Measurements from ENCODE around the gene IDE. TPM values are rescaled to one million over a fixed set of nuclear protein-coding genes. Genes with fewer than 3 reads are reported as not detected.

The IDE gene
- total RNA-seq, 2 experiments from 2014 or later, result 30.1 to 33.2 TPM

GRCh38 chr10:92542458-92542857 is 31.4 kb downstream of the IDE start:
- ChIA-PET POLR2A (no interaction called here), CTCF (no interaction called here)
- peaks cover 27% of the 10 kb centered on the region for H3K4me1 Mint-ChIP-seq (ENCODE audit: low read depth)
- DNase-seq (no peak), ATAC-seq (no peak)
- intact Hi-C loops (cut with micrococcal nuclease), result no loop called here
- no peaks in the 10 kb centered on the region for H3K9me3 Mint-ChIP-seq
- H3K27me3 Mint-ChIP-seq, result no peaks in the 10 kb centered on the region
- H3K4me3 Mint-ChIP-seq, result no peak overlapping the region
- no peaks in the 10 kb centered on the region for H3K36me3 Mint-ChIP-seq (ENCODE audit: low read depth)
- no peak for TF ChIP-seq CTCF (IDR thresholded peaks at IDR 0.05)
- H3K27ac Mint-ChIP-seq, result no peak overlapping the region

DNA sequence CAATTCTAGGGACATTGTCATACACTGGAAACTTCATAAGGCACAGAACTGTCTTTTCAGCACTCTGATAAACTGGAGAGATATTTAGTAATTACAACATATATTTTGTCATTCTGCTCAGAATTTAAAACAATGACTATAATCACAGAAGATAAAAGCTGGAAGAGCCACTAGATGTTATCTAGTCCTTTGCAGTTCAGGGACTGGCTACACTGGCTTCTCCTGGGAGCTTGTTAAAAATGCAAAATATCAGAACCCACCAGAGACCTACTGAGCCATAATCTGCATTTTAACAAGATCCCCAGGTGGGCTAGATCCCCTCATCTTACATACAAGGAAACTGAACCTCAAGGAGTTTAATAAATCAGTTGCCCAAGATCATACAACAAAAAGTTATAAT is 32.3 kb downstream of the IDE start:
- Mint-ChIP-seq H3K4me1 (ENCODE audit: low read depth) (peaks cover 27% of the 10 kb centered on the region), H3K9me3 (no peaks in the 10 kb centered on the region), H3K4me3 (no peak overlapping the region), H3K27ac (no peak overlapping the region), H3K36me3 (ENCODE audit: low read depth) (no peaks in the 10 kb centered on the region), H3K27me3 (no peaks in the 10 kb centered on the region)
- intact Hi-C loops (cut with micrococcal nuclease), result no loop called here
- DNase-seq, result no peak
- TF ChIP-seq CTCF (IDR thresholded peaks at IDR 0.05), result no peak
- ChIA-PET POLR2A (no interaction called here), CTCF (interaction anchor here (1.1 kb wide), 1 partner anchor 14 kb away, joined by 3 read pairs; no protein-coding TSS in a partner anchor)
- ATAC-seq, result no peak

DNA sequence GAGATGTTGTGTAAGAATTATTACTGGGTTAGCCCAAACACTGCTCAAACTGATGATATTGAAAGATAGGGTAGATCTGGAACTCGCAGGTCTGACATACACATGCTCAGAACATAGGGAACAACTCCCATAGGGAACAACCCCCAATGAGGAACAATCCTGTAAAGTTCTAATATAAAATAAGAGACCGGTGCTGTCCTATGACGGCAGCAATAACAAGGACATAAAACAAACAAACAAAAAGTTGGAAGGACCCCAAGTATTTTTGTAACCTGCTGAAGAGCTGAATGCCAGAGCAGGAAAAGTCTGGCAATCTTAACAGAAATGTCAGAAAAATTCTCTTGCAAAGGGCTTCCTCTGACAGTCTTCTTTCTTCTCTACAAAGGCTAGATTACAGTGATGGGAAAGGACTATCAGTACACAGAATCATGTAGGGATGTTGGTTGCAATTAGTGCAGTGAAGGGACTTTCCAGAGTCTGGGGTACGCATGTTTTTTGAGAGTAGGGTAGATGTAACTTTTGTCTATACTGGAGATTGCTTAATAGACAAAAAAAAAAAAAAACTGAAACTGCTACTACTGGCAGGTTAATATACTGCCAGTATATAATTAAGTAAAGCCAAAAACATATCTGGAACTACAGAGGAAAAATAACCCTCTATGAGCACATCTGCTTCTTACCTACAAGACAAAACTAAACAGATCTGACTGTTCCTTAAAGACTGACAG is 35.5 kb downstream of the IDE start:
- POLR2A ChIA-PET, result no interaction called here
- Mint-ChIP-seq H3K27me3 (no peaks in the 10 kb centered on the region), H3K4me1 (ENCODE audit: low read depth) (peaks cover 10% of the 10 kb centered on the region), H3K27ac (no peak overlapping the region), H3K9me3 (no peaks in the 10 kb centered on the region), H3K4me3 (no peak overlapping the region), H3K36me3 (ENCODE audit: low read depth) (peaks cover 3% of the 10 kb centered on the region)
- DNase-seq, result no peak
- TF ChIP-seq CTCF (IDR thresholded peaks at IDR 0.05), result no peak
- ATAC-seq, result no peak
- intact Hi-C loops (cut with micrococcal nuclease), result no loop called here
- CTCF ChIA-PET, result no interaction called here

DNA sequence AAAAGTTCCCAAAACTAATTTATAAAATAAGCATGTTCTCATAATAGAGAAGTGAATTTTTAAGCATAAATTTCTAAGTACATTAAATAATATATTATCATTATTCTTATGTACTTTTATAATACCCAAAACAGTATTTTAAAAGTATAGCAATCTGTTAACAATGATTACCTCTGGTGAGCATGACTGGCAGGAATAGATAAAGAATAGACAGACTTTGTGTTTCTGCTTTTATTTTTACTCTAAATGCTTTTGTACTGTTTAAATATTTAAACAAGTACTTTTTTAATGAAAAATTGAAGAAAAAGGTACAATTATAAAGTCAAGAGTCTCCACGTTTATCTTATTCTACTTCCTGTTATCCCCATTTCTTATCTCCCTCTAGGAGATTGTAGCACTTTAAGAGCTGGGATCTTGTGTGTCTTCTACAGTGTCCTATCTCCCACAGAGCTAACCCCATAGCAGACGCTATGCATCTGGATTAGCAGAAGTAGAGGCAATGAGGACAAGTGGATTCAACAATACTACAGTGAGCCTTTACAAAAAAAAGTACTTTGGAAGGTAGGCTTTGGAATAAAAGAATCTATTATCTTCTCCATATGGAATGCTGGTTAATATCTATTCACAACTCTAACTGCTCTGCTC is 42.9 kb downstream of the IDE start:
- Mint-ChIP-seq H3K9me3 (no peaks in the 10 kb centered on the region), H3K27me3 (no peaks in the 10 kb centered on the region), H3K27ac (no peak overlapping the region), H3K36me3 (ENCODE audit: low read depth) (peaks cover 16% of the 10 kb centered on the region), H3K4me1 (ENCODE audit: low read depth) (no peaks in the 10 kb centered on the region), H3K4me3 (no peak overlapping the region)
- POLR2A ChIA-PET, result no interaction called here
- CTCF ChIA-PET, result interaction anchor here (0.6 to 2.4 kb wide), 2 partner anchors 43 to 131 kb away, joined by 3 to 7 read pairs; partner anchors contain the start of gene IDE
- TF ChIP-seq CTCF (IDR thresholded peaks at IDR 0.05), result no peak
- DNase-seq (no peak), ATAC-seq (no peak)
- intact Hi-C loops (cut with micrococcal nuclease), result no loop called here

- Mint-ChIP-seq H3K4me3 (no peak overlapping the region), H3K36me3 (ENCODE audit: low read depth) (peaks cover 16% of the 10 kb centered on the region), H3K9me3 (no peaks in the 10 kb centered on the region), H3K27me3 (no peaks in the 10 kb centered on the region), H3K27ac (no peak overlapping the region), H3K4me1 (ENCODE audit: low read depth) (no peaks in the 10 kb centered on the region)
- ATAC-seq (no peak), DNase-seq (no peak)
- no peak for TF ChIP-seq CTCF (IDR thresholded peaks at IDR 0.05)
- POLR2A ChIA-PET, result interaction anchor here (1.0 kb wide), 1 partner anchor 61 kb away, joined by 3 read pairs; no protein-coding TSS in a partner anchor
- CTCF ChIA-PET, result interaction anchor here (2.4 kb wide), 1 partner anchor 44 kb away, joined by 7 read pairs; the partner anchor contains the start of gene IDE
- intact Hi-C loops (cut with micrococcal nuclease), result no loop called here
These were observed 43.5 kb downstream of the IDE start for GRCh38 chr10:92530421-92530820.

Data from activated CD8-positive, alpha-beta T cell treated with anti-CD3 and anti-CD28 coated beads for 36 hours (primary cell).